GM12892 (cell line): ENCODE data around the gene FGFR2.

Source experiments
- POLR2A ChIP-seq: IDR thresholded peaks from 2 replicates; pipeline ENCODE4 v1.6.1; 2011; ENCODE audit warnings: low read depth, low read length, control low read depth
- POLR2AphosphoS5 ChIP-seq: IDR thresholded peaks from 2 replicates; pipeline ENCODE4 v1.6.1; 2011; ENCODE audit warnings: low read depth, low read length, control low read depth

DNA sequence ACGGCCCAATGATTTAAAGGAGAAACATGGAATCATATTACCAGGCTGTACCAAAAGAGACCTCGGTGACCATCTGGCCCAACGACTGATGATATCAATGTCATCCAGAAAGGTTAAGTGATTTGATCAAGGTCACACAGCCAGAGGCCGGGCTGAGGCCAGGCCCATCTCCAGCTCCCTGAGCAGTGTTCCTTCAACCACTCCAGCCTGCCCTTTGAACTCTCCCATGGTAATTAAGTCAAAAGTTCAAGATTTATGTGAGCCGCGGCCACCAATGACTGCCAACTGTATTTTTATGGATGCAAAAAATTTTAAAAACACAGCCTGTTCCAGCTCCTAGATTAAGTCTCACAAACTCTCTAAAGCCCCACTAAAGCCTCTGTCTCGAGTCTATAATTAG lies 41.8 kb downstream of the FGFR2 start:
- TF ChIP-seq POLR2A (no peak), POLR2AphosphoS5 (no peak)
